HepG2 (cell line): ENCODE measurements around the gene KIF26B.

Experiments
- CENPX ChIP-seq: sonication (generic); formaldehyde crosslinking; IDR thresholded peaks from 2 replicates; pipeline ENCODE4 v1.9.0; 2021; ENCODE audit warnings: mild to moderate bottlenecking, missing genetic modification reagents, moderate library complexity
- EP300 ChIP-seq, 3 experiments: sonication (generic) in 1 of 3; formaldehyde crosslinking in 1 of 3; IDR thresholded peaks; 2 replicates each; pipeline versions ENCODE4 v1.5.1 to v1.6.1; 2011 to 2020; ENCODE audit warnings: low read depth in 2 of 3, low read length in 2 of 3, borderline replicate concordance in 1 of 3, improper control_type of control experiment in 1 of 3, mild to moderate bottlenecking in 1 of 3, missing genetic modification reagents in 1 of 3, moderate library complexity in 1 of 3
- MAF1 ChIP-seq: sonication (generic); formaldehyde crosslinking; IDR thresholded peaks from 2 replicates; pipeline ENCODE4 v1.5.0; 2020; ENCODE audit warnings: missing genetic modification reagents, borderline replicate concordance
- STAG1 ChIP-seq: sonication (generic); formaldehyde crosslinking; IDR thresholded peaks from 2 replicates; pipeline ENCODE4 v1.4.0; 2020; ENCODE audit warnings: missing genetic modification reagents
- SUZ12 ChIP-seq: fragments of 150-350 bp; IDR thresholded peaks from 2 replicates; pipeline ENCODE4 v1.6.1; 2014; ENCODE audit warnings: low read depth, low read length
- ZFX ChIP-seq: sonication (generic); formaldehyde crosslinking; IDR thresholded peaks from 2 replicates; pipeline ENCODE4 v1.4.0; 2020; ENCODE audit warnings: mild to moderate bottlenecking, low read depth, missing genetic modification reagents, moderate library complexity
- ZNF235 ChIP-seq: sonication (generic); formaldehyde crosslinking; IDR thresholded peaks from 2 replicates; pipeline ENCODE4 v1.8.1; 2023; ENCODE audit warnings: mild to moderate bottlenecking, missing genetic modification reagents, borderline replicate concordance
- ZNF816 ChIP-seq: sonication (generic); formaldehyde crosslinking; IDR thresholded peaks from 2 replicates; pipeline ENCODE4 v1.8.0; 2022; ENCODE audit warnings: missing genetic modification reagents, mild to moderate bottlenecking, borderline replicate concordance
- TF ChIP-seq, protein P1 (sequence below): sonication (generic); formaldehyde crosslinking; IDR thresholded peaks from 2 replicates; pipeline ENCODE4 v1.5.0; 2020; ENCODE audit warnings: mild to moderate bottlenecking, missing genetic modification reagents, moderate library complexity
- TF ChIP-seq, protein P2 (sequence below): sonication (generic); formaldehyde crosslinking; IDR thresholded peaks from 2 replicates; pipeline ENCODE4 v1.4.0; 2020; ENCODE audit warnings: mild to moderate bottlenecking, missing genetic modification reagents, borderline replicate concordance
- TF ChIP-seq, protein P3 (sequence below): sonication (generic); formaldehyde crosslinking; IDR thresholded peaks from 2 replicates; pipeline ENCODE4 v1.5.0; 2020; ENCODE audit warnings: mild to moderate bottlenecking, missing genetic modification reagents
- TF ChIP-seq, protein P4 (sequence below): sonication (generic); formaldehyde crosslinking; IDR thresholded peaks from 2 replicates; pipeline ENCODE4 v1.9.0; 2021; ENCODE audit warnings: missing genetic modification reagents, borderline replicate concordance

DNA sequence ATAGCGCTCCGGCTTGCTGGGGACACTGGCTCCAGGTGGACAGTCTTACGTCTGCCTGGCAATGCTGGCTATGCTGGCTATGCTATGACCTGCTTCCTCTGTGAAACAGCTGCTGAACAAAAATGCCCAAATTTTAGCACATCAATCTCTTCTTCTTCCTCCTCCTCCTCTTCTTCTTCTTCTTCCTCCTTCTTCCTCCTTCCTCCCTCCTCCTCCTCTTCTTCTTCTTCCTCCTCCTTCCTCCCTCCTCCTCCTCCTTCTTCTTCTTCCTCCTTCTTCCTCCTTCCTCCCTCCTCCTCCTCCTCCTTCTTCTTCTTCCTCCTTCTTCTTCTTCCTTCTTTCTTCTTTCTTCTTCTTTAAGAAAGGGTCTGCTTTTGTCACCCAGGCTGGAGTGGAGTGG lies 401.3 kb downstream of the KIF26B start:
- TF ChIP-seq EP300 (IDR thresholded peaks at IDR 0.05; ENCODE audit: low read depth in 2 of 2, low read length in 2 of 2) (no peak), EP300 (CRISPR knock-in tag; IDR thresholded peaks at IDR 0.05; ENCODE audit: borderline replicate concordance) (no peak), MAF1 (CRISPR knock-in tag) (no peak), CENPX (no peak), STAG1 (CRISPR knock-in tag) (no peak), ZNF235 (CRISPR knock-in tag) (no peak), ZFX (CRISPR knock-in tag) (no peak), SUZ12 (no peak), ZNF816 (CRISPR knock-in tag) (no peak)
- TF ChIP-seq, protein P1, sequence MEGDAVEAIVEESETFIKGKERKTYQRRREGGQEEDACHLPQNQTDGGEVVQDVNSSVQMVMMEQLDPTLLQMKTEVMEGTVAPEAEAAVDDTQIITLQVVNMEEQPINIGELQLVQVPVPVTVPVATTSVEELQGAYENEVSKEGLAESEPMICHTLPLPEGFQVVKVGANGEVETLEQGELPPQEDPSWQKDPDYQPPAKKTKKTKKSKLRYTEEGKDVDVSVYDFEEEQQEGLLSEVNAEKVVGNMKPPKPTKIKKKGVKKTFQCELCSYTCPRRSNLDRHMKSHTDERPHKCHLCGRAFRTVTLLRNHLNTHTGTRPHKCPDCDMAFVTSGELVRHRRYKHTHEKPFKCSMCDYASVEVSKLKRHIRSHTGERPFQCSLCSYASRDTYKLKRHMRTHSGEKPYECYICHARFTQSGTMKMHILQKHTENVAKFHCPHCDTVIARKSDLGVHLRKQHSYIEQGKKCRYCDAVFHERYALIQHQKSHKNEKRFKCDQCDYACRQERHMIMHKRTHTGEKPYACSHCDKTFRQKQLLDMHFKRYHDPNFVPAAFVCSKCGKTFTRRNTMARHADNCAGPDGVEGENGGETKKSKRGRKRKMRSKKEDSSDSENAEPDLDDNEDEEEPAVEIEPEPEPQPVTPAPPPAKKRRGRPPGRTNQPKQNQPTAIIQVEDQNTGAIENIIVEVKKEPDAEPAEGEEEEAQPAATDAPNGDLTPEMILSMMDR (CRISPR knock-in tag): no peak
- TF ChIP-seq, protein P2, sequence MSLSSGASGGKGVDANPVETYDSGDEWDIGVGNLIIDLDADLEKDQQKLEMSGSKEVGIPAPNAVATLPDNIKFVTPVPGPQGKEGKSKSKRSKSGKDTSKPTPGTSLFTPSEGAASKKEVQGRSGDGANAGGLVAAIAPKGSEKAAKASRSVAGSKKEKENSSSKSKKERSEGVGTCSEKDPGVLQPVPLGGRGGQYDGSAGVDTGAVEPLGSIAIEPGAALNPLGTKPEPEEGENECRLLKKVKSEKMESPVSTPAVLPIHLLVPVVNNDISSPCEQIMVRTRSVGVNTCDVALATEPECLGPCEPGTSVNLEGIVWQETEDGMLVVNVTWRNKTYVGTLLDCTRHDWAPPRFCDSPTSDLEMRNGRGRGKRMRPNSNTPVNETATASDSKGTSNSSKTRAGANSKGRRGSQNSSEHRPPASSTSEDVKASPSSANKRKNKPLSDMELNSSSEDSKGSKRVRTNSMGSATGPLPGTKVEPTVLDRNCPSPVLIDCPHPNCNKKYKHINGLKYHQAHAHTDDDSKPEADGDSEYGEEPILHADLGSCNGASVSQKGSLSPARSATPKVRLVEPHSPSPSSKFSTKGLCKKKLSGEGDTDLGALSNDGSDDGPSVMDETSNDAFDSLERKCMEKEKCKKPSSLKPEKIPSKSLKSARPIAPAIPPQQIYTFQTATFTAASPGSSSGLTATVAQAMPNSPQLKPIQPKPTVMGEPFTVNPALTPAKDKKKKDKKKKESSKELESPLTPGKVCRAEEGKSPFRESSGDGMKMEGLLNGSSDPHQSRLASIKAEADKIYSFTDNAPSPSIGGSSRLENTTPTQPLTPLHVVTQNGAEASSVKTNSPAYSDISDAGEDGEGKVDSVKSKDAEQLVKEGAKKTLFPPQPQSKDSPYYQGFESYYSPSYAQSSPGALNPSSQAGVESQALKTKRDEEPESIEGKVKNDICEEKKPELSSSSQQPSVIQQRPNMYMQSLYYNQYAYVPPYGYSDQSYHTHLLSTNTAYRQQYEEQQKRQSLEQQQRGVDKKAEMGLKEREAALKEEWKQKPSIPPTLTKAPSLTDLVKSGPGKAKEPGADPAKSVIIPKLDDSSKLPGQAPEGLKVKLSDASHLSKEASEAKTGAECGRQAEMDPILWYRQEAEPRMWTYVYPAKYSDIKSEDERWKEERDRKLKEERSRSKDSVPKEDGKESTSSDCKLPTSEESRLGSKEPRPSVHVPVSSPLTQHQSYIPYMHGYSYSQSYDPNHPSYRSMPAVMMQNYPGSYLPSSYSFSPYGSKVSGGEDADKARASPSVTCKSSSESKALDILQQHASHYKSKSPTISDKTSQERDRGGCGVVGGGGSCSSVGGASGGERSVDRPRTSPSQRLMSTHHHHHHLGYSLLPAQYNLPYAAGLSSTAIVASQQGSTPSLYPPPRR (CRISPR knock-in tag): no peak
- TF ChIP-seq, protein P3, sequence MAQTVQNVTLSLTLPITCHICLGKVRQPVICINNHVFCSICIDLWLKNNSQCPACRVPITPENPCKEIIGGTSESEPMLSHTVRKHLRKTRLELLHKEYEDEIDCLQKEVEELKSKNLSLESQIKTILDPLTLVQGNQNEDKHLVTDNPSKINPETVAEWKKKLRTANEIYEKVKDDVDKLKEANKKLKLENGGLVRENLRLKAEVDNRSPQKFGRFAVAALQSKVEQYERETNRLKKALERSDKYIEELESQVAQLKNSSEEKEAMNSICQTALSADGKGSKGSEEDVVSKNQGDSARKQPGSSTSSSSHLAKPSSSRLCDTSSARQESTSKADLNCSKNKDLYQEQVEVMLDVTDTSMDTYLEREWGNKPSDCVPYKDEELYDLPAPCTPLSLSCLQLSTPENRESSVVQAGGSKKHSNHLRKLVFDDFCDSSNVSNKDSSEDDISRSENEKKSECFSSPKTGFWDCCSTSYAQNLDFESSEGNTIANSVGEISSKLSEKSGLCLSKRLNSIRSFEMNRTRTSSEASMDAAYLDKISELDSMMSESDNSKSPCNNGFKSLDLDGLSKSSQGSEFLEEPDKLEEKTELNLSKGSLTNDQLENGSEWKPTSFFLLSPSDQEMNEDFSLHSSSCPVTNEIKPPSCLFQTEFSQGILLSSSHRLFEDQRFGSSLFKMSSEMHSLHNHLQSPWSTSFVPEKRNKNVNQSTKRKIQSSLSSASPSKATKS (CRISPR knock-in tag): no peak
- TF ChIP-seq, protein P4, sequence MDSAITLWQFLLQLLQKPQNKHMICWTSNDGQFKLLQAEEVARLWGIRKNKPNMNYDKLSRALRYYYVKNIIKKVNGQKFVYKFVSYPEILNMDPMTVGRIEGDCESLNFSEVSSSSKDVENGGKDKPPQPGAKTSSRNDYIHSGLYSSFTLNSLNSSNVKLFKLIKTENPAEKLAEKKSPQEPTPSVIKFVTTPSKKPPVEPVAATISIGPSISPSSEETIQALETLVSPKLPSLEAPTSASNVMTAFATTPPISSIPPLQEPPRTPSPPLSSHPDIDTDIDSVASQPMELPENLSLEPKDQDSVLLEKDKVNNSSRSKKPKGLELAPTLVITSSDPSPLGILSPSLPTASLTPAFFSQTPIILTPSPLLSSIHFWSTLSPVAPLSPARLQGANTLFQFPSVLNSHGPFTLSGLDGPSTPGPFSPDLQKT (CRISPR knock-in tag): no peak
